NCI-H524 treated with DMSO at 0.1 percent for 48 hours (cell line): Measurements from ENCODE around the gene LCN2.
A peak's percentile ranks its signal among the peaks of the same experiment; 100 is the strongest.
"Not testable (repeated sequence)": the region's sequence is repeated elsewhere in the genome, so short reads cannot be mapped to it uniquely, and the experiment has no call there.

Source experiments
- DNase-seq: peaks from one replicate; lab custom pipeline; 2025; lab: John Stamatoyannopoulos, UW

Gene LCN2

GRCh38 chr9:128128836-128129590 lies 20.2 kb upstream of the LCN2 start:
- no peak for DNase-seq

DNA sequence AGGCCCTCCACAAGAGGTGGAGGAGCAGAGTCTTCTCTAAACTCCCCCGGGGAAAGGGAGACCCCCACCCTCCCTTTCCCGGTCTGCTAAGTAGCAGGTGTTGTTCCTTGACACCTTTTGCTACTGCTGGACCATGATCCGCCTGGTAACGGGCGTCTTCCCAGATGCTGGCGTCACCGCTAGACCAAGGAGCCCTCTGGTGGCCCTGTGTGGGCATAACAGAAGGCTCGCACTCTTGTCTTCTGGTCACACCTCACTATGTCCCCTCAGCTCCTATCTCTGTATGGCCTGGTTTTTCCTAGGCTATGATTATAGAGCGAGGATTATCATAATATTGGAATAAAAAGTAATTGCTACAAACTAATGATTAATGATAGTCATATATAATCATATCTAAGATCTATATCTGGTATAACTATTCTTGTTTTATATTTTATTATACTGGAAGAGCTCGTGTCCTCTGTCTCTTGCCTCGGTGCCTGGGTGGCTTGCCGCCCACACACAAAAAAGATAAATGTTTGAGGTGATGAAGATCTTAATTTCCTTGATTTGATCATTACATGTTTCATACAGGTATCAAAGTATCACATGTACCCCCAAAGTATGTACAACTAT lies 19.2 kb upstream of the LCN2 start:
- not testable (repeated sequence) for DNase-seq

DNA sequence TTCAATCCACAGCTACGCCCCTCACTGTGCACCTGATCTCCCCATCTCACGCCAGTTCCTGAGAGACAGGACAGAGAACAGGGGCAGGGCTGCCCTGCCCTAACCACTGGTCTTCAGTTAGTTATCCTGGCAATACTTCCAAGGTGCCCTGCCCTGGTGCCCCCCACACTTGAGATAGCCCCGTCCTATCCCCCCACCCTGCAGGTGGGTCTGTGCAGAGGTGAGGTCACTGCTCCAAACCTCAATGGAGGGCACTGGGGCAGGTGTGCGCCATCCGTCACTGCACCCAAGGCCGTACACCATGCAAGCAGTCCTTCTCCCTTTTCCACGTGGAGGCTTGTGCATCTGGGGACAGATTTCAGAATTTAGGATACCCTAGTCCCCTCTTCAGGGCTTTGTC lies 18.6 kb upstream of the LCN2 start:
- not testable (repeated sequence) for DNase-seq

GRCh38 chr9:128131346-128131745 lies 17.9 kb upstream of the LCN2 start:
- not testable (repeated sequence) for DNase-seq

- peak; percentile 51 for DNase-seq
These were observed 17.1 kb upstream of the LCN2 start for GRCh38 chr9:128132139-128132538.

- not testable (repeated sequence) for DNase-seq
These were observed 13.7 kb upstream of the LCN2 start for GRCh38 chr9:128135561-128135960.

- no peak for DNase-seq
These were observed 12.1 kb upstream of the LCN2 start for GRCh38 chr9:128136816-128137793.

- no peak for DNase-seq
These were observed 11.3 kb upstream of the LCN2 start for GRCh38 chr9:128138001-128138400.

DNA sequence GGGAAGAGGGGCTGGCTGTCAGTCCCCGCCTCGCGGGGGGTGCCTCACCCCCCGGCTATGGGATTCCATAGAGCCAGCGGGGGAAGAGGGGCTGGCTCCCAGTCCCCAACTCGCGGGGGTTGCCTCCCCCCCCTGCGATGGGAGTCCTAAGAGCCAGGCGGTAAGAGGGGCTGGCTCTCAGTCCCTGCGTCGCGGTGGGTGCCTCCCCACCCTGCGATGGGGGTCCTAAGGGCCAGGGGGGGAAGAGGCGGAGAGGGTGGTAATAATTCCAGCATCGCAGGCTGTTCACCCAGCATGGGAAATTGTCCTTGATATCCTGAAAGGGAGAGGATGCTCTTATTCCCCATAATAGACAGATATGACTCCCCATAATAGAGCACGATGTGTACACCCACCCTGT lies 9.6 kb upstream of the LCN2 start:
- DNase-seq: no peak

DNA sequence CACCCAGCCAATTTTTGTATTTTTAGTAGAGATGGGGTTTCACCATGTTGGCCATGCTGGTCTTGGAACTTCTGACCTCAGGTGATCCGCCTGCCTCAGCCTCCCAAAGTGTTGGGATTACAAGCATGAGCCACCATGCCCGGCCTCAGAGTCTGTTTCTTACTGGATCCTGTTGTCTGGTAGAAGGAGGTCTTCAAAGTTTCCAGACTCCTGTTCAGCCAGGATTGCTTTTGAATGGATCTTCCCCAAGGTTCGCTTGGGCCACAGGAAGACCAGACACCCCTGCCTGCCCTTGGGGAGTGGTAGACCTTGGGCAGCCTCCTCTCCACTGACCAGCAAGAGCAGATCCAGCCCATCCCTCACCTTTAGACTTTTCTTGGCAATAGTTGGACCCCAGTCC lies 7.6 kb upstream of the LCN2 start:
- no peak for DNase-seq

GRCh38 chr9:128142061-128142460 lies 7.2 kb upstream of the LCN2 start:
- no peak for DNase-seq

DNA sequence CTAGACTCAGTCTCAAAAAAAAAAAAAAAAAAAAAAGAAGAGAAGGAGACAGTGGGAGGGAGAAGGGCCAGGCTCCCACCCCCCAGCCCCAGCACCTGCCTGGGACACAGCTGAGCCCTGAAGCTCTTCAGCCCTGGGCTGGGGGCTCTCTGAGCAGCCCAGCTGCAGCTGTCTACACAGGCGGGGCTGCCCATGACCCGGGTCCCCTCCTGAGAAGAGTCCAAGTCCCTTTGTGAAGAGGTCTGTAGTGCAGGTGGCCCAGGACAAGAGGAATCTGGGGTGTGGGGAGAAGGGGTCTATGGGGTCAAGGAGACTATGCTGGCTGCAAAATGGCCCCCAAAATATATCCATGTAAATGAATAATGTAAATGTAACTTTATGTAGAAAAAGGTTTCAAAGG lies 6.7 kb upstream of the LCN2 start:
- DNase-seq: no peak

GRCh38 chr9:128143525-128144238 lies 5.6 kb upstream of the LCN2 start:
- no peak for DNase-seq

DNA sequence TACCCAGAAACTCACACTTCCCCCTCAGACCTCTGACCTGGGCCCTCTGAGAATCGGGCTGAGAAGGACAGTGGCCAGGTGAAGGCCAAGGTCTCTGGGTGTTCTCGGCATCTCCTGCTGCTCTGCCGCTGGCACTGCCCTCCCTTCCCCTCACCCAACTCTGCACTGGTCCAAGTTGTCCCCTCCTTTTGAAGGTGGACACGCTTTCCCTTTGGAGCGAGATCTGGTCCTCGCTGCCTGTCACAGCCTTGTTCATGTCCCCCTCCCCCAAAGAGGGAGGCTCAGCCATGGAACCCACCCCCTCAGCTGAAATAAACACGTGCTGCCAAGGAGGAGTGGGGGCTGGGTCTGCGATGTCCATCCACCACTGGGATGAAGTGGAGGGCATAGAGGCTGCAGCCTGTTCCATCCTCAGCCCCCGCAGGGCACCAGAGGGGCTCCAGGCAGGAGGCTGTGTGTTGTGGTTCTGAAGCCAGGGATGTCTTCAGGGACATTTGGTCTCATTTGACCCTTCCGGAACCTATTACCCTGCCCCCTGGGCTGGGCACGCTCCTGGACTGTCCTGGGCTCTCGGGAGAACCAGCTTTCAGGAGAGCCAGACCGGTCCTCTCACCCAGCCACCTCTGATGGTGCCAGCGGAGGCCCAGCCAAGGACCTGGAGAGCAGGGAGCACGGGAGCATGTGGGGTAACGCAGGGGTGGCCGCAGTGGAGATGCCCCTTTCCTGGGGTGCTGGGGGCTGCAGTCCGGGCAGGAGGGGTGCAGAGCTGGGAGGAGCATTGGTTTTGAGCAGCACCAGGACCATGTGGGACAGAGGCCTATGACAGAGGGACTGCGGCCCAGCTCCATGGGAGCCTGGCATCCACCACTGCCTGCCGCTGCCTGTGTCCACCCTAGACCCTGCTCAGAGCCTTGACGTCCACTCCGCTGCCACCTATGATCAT lies 4.7 kb upstream of the LCN2 start:
- DNase-seq: no peak

- DNase-seq: no peak
These were observed 3.7 kb upstream of the LCN2 start for GRCh38 chr9:128145536-128145935.

GRCh38 chr9:128145951-128146351 lies 3.3 kb upstream of the LCN2 start:
- no peak for DNase-seq

- no peak for DNase-seq
These were observed 2.6 kb upstream of the LCN2 start for GRCh38 chr9:128146591-128147120.

DNA sequence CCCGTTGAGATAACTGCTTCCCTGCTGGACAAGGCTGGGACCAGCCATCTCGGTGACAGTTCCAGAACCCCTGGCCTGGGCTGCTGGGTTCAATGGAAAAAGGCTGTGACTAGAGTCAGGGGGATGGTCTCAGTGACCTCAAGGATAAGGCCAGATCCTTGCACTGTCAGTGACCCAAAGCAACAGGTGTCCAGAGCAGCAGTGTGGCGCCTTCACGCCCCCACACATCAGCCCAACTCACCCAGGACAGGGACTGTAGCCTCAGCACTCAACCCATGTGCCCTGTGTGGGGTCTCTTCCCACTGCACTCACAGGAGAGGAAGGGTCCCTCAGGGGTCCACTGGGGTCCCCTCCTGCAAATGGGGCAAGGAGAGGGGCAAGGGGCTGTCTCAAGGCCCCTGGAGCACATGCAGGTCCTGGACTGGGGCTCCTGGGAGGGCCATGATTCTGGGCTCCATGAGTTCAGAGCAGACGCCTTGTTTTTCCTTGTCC lies 698 bp upstream of the LCN2 start:
- DNase-seq: no peak

DNA sequence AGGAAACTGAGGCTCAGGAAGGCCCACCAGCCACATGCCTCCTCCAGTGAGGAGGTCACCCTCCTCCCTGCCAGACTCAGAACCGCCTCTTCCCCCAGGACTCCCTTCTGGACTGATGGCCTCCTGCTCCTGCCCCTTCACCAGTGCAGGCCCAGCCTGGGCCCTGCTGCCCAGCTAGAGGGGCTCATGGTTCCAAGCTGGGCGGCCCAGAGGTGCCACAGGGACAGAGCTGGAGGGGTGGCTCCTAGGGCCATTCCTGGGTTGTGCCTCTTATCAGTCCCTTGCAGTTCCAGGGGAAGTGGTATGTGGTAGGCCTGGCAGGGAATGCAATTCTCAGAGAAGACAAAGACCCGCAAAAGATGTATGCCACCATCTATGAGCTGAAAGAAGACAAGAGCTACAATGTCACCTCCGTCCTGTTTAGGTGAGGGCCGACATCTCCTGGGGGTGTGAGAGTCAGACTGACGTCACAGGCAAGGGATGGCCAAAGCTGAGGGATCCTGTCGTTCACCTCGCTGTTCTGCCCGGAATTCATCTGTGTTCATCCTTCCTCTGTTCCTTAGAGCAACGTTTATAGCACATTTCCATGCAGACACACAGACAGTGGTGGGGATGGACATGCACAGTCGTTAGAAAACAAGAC lies 819 bp downstream of the LCN2 start:
- DNase-seq: no peak
